Fibroblast of mammary gland (primary cell): Measurements from ENCODE around the gene NHLRC3.
"Not testable (repeated sequence)": the region's sequence is repeated elsewhere in the genome, so short reads cannot be mapped to it uniquely, and the experiment has no call there.

Experiments used
- DNase-seq: peaks from one replicate; pipeline ENCODE4 v3.0.0-alpha.2; 2010; ENCODE audit warnings: low read depth
- H3K4me3 ChIP-seq: 2 replicates; pipeline ENCODE4 v1.5.1; 2011; ENCODE audit warnings: low read depth, mild to moderate bottlenecking, low read length, moderate library complexity; ENCODE audit not compliant: control insufficient read depth
- TF ChIP-seq, protein P1 (sequence below): conservative IDR thresholded peaks from 2 replicates; pipeline ENCODE4 v1.5.1; 2011; ENCODE audit warnings: low read depth, low read length, inconsistent platforms; ENCODE audit not compliant: control insufficient read depth, insufficient read depth

The NHLRC3 gene

DNA sequence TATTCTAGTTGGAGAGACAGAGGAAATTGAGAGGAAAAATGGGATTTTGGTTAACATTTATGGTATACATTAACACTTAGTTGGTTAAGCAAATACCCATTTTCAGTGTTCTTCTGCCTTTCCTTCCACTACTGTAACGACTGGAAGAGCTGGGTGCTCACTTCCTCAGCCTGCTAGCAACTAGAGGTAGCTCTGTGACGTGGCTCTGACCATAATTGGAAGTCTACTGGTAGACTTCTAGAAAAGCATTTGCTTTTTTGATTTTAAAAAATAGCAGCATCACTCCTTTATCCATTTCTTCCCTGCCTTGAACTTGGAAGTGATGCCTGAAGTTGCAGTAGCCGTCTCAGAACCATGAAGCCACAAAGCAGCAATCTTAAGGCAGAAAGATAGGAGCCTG is 15.9 kb downstream of the NHLRC3 start:
- TF ChIP-seq, protein P1, sequence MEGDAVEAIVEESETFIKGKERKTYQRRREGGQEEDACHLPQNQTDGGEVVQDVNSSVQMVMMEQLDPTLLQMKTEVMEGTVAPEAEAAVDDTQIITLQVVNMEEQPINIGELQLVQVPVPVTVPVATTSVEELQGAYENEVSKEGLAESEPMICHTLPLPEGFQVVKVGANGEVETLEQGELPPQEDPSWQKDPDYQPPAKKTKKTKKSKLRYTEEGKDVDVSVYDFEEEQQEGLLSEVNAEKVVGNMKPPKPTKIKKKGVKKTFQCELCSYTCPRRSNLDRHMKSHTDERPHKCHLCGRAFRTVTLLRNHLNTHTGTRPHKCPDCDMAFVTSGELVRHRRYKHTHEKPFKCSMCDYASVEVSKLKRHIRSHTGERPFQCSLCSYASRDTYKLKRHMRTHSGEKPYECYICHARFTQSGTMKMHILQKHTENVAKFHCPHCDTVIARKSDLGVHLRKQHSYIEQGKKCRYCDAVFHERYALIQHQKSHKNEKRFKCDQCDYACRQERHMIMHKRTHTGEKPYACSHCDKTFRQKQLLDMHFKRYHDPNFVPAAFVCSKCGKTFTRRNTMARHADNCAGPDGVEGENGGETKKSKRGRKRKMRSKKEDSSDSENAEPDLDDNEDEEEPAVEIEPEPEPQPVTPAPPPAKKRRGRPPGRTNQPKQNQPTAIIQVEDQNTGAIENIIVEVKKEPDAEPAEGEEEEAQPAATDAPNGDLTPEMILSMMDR: no peak
- no peak for DNase-seq
- H3K4me3 ChIP-seq: no peak overlapping the region

DNA sequence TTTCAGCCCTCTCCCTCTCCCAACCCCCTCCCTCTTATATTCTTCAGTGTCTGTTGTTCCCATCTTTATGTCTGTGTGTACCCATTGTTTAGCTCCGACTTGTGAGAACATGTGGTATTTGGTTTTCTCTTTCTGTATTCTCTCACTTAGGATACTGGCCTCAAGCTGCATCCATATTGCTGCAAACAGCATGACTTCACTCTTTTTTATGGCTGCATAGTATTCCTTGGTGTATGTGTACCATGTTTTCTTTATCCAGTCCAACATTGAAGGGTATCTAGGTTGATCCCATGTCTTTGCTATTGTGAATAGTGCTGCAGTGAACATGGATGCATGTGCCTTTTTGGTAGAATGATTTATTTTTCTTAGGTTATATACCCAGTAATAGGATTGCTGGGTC is 17.8 kb downstream of the NHLRC3 start:
- no peak for DNase-seq
- no peak overlapping the region for H3K4me3 ChIP-seq
- TF ChIP-seq, protein P1: no peak

DNA sequence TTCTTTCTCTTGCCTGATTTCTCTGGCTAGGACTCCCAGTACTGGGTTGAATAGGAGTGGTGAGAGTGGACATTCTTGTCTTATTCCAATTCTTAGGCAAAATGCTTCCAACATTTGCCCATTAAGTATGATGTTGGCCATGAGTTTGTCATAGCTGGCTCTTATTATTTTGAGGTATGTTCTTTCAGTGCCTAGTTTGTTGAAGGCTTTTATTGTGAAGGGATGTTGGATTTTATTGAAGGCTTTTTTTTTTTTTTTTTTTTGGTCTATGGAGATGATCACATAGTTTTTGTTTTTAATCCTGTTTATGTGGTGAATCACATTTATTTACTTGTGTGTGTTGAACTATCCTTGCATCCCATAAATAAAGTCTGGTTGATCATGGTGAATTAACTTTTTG is 19.8 kb downstream of the NHLRC3 start:
- no peak overlapping the region for H3K4me3 ChIP-seq
- no peak for DNase-seq

DNA sequence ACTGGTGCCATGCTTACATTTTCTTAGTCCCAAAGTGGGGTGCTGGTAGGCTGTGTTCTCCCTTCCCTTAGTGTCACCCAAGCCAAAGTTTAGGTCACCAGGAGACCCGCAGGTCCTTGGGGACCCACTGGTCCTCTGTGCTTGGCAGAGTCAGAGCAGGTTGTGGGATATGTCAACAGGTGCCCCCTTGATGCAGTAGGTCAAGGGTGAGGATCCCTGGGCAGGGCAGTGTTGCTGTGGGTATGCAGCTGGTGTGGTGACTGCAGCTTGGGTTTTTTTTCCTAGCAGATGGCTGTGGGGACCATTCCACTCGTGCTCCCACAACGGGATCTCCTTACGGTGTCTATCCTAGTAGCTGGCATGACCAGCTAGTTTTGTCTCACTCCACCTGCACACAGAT is 23.7 kb downstream of the NHLRC3 start:
- TF ChIP-seq, protein P1: no peak
- no peak overlapping the region for H3K4me3 ChIP-seq
- DNase-seq: no peak

More for the DNA sequence above, 19.8 kb downstream of the NHLRC3 start:
- TF ChIP-seq, protein P1: no peak

DNA sequence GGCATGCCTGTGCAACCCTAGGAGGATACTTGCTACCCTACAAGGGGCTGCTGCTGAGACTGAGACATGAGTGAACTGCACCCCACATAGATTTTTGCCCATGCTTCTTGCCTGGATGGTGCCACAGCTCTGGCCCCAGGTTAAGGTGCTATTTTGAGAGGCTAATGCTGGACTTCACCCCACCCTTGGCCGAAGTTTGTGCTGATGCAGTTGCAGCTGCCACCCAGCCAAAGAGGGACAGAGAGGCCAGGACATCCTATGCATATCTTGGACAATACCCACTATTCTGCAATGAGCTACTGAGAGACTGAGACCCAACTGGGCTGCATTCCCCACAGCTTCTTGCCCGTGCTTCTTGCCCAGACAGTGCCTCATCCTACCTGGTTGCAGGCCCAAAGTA is 34.6 kb downstream of the NHLRC3 start:
- no peak for DNase-seq
- TF ChIP-seq, protein P1: no peak
- no peak overlapping the region for H3K4me3 ChIP-seq

DNA sequence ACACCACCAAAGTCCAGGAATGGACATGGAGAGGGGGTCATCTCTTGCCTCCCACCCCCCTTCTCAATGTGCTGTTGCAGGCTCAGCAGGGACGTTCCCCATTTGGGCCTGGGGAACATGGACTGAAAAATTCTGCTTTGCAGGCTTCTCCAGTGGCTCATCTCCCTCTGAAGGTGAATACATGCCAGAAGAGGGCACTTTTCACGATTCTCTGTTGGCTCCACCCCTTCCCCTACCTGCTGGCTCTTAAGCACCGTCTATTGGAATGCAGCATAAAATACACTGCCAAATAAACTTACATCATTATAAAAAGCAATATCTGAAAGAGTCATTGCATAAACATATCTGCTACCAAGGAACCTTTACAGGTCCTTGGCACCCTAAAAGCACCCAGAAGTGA is 35.7 kb downstream of the NHLRC3 start:
- TF ChIP-seq, protein P1: no peak
- no peak overlapping the region for H3K4me3 ChIP-seq
- DNase-seq: no peak

DNA sequence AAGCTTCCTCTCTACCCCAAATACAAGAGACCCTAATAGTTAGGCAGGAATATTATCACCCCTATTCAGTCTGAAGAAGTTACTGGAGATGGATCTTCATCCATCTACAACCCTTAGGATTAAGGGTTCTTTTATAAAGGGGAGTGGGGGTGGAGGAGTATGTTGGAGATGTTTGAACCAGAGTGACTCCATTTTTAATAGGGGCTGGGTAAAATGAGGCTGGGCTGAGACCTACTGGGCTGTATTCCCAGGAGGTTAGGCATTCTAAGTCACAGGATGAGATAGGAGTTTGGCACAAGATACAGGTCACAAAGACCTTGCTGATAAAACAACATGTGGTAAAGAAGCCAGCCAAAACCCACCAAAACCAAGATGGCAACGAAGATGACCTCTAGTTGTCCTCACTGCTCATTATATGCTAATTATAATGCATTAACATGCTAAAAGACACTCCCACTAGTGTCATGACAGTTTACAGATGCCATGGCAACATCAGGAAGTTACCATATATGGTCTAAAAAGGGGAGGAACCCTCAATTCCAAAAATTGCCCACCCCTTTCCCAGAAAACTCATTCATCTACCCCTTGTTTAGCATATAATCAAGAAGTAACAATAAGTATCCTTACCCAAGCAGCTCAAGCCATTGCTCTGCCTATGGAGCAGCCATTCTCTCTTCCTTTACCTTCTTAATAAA is 48.1 kb downstream of the NHLRC3 start:
- not testable (repeated sequence) for DNase-seq, H3K4me3 ChIP-seq
